Non-pigmented ciliary epithelial cell (primary cell): ENCODE results near the gene MRRF.
"Not testable (repeated sequence)": the region's sequence is repeated elsewhere in the genome, so short reads cannot be mapped to it uniquely, and the experiment has no call there.

Experiments used
- DNase-seq: peaks from one replicate; pipeline ENCODE4 v3.0.0-alpha.2; 2010; ENCODE audit warnings: low read depth

MRRF gene

GRCh38 chr9:122360891-122361290 is 96.2 kb downstream of the MRRF start:
- no peak for DNase-seq

- not testable (repeated sequence) for DNase-seq
Measured at GRCh38 chr9:122363131-122363530, 98.4 kb downstream of the MRRF start.

- no peak for DNase-seq
Measured at GRCh38 chr9:122364117-122364782, 99.6 kb downstream of the MRRF start.

GRCh38 chr9:122364783-122365150 is 100.1 kb downstream of the MRRF start:
- DNase-seq, result no peak

GRCh38 chr9:122366074-122366660 is 101.5 kb downstream of the MRRF start:
- DNase-seq, result no peak

GRCh38 chr9:122367065-122367464 is 102.4 kb downstream of the MRRF start:
- no peak for DNase-seq

GRCh38 chr9:122367774-122368460 is 103.2 kb downstream of the MRRF start:
- DNase-seq, result no peak

GRCh38 chr9:122368642-122369041 is 104.0 kb downstream of the MRRF start:
- no peak for DNase-seq

GRCh38 chr9:122370303-122370702 is 105.6 kb downstream of the MRRF start:
- no peak for DNase-seq

GRCh38 chr9:122370869-122371755 is 106.4 kb downstream of the MRRF start, which contains the start of gene PTGS1:
Gene PTGS1 (plus strand): TSS chr9:122371024. CDS start chr9:122371085, 61 bp downstream.
- DNase-seq, result no peak

- DNase-seq, result no peak
Measured at GRCh38 chr9:122371846-122372245, 107.2 kb downstream of the MRRF start.

GRCh38 chr9:122372856-122373845 is 108.5 kb downstream of the MRRF start:
- no peak for DNase-seq

- DNase-seq, result no peak
Measured at GRCh38 chr9:122374885-122375420, 110.3 kb downstream of the MRRF start.

GRCh38 chr9:122376796-122377195 is 112.1 kb downstream of the MRRF start:
- DNase-seq, result no peak

GRCh38 chr9:122377241-122378164 is 112.8 kb downstream of the MRRF start:
- DNase-seq, result no peak

GRCh38 chr9:122378236-122378635 is 113.6 kb downstream of the MRRF start:
- no peak for DNase-seq

GRCh38 chr9:122379340-122379739 is 114.7 kb downstream of the MRRF start:
- no peak for DNase-seq

- DNase-seq, result no peak
Measured at GRCh38 chr9:122380293-122380692, 115.6 kb downstream of the MRRF start.
